Sigmoid colon (tissue), 3 donors: ENCODE data around the gene SNX3.

Experiments used
- POLR2A ChIP-seq, 2 donors: fragments of 450-650 bp; IDR thresholded peaks; one replicate each; pipeline ENCODE4 v1.6.1; 2016; ENCODE audit warnings: antibody characterized with exemption in 2 of 2, mild to moderate bottlenecking in 2 of 2, moderate library complexity in 2 of 2
- TF ChIP-seq, protein P1 (sequence below), 4 experiments: fragments of 450-650 bp in 3 of 4; fragments of 200-600 bp in 1 of 4; IDR thresholded peaks; one replicate each; pipeline ENCODE4 v1.5.1; 2016 to 2019; ENCODE audit warnings: antibody characterized with exemption in 4 of 4, mild to moderate bottlenecking in 3 of 4, moderate library complexity in 2 of 4

DNA sequence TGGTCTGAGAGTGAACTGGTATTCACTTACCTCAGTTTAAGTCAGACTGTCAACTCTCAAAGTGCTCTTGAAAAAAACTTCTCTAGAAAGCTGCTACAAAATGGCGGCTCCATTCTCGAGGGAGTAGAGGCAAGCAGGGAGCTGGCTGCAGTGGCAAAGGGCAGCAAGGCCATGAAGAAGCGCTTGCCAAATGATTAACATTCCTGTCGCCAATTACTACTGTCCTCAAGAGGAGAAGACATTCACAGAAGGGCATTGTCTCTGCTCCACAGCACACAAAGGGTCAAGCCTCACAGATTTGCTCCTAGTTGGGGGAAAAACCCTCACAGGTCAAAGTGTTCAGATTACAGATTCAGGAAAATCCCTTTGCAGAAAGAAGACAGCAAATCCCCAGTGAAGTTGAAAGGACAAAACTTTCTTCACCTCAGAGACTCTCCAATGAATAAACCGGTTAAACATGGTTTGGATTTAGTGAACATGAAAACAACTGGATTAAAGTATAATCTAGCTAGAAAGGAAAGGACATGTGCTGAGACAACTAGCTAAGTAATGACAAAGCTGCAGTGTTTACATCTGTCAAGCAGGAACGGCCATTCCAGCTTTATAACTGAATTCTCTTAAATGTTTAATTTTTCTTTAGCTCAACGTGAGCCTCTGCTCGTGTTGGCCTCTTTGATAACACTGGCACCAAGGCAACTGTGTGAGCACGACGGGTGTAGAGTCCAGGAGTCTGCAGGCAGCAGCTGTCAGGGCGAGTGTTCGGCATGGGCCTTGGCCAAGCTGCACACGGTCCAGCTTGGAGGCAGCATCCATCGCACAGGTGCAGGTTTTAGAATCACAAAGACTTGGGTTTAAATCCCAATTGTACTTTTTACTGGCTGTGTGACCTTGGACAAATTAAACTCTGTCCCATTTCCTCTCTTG lies 57.4 kb downstream of the SNX3 start:
- TF ChIP-seq, protein P1, sequence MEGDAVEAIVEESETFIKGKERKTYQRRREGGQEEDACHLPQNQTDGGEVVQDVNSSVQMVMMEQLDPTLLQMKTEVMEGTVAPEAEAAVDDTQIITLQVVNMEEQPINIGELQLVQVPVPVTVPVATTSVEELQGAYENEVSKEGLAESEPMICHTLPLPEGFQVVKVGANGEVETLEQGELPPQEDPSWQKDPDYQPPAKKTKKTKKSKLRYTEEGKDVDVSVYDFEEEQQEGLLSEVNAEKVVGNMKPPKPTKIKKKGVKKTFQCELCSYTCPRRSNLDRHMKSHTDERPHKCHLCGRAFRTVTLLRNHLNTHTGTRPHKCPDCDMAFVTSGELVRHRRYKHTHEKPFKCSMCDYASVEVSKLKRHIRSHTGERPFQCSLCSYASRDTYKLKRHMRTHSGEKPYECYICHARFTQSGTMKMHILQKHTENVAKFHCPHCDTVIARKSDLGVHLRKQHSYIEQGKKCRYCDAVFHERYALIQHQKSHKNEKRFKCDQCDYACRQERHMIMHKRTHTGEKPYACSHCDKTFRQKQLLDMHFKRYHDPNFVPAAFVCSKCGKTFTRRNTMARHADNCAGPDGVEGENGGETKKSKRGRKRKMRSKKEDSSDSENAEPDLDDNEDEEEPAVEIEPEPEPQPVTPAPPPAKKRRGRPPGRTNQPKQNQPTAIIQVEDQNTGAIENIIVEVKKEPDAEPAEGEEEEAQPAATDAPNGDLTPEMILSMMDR (IDR thresholded peaks at IDR 0.05) = no peak
- TF ChIP-seq POLR2A (IDR thresholded peaks at IDR 0.05) = no peak
